Endothelial cell of umbilical vein (primary cell): ENCODE results near the gene PLAAT3.
"Not testable (repeated sequence)": the region's sequence is repeated elsewhere in the genome, so short reads cannot be mapped to it uniquely, and the experiment has no call there.

Experiments used
- EZH2 ChIP-seq: IDR thresholded peaks from 2 replicates; pipeline ENCODE4 v1.6.1; 2012; ENCODE audit warnings: borderline replicate concordance, low read depth, mild to moderate bottlenecking, moderate library complexity, low read length, inconsistent platforms; ENCODE audit not compliant: severe bottlenecking
- FOS ChIP-seq: IDR thresholded peaks from 2 replicates; pipeline ENCODE4 v1.6.1; 2011; ENCODE audit warnings: mild to moderate bottlenecking, low read length, moderate library complexity, borderline replicate concordance; ENCODE audit not compliant: insufficient read depth
- JUN ChIP-seq: IDR thresholded peaks from 2 replicates; pipeline ENCODE4 v1.6.1; 2011; ENCODE audit warnings: borderline replicate concordance, low read depth; ENCODE audit not compliant: insufficient read length, insufficient read depth
- MYC ChIP-seq: IDR thresholded peaks from one replicate; pipeline ENCODE4 v1.6.1; 2011; ENCODE audit warnings: mild to moderate bottlenecking, low read depth, low read length
- POLR2A ChIP-seq: IDR thresholded peaks from 2 replicates; pipeline ENCODE4 v1.6.1; 2012; ENCODE audit warnings: low read depth, mild to moderate bottlenecking, control low read depth, low read length
- POLR2AphosphoS5 ChIP-seq: IDR thresholded peaks from 2 replicates; pipeline ENCODE4 v1.6.1; 2012; ENCODE audit warnings: low read depth, mild to moderate bottlenecking, control low read depth, low read length, moderate library complexity; ENCODE audit not compliant: insufficient read depth
- TF ChIP-seq, protein P1 (sequence below), 2 donors: IDR thresholded peaks; 1 replicate in 1 of 2; 2 replicates in 1 of 2; pipeline ENCODE4 v1.5.1; 2011; ENCODE audit warnings: low read length in 2 of 2, mild to moderate bottlenecking in 2 of 2, moderate library complexity in 2 of 2, control low read depth in 1 of 2, inconsistent platforms in 1 of 2, low read depth in 1 of 2; ENCODE audit not compliant: insufficient read depth in 1 of 2; ENCODE audit errors: extremely low read depth in 1 of 2
- TF ChIP-seq, protein P2 (sequence below): IDR thresholded peaks from 2 replicates; pipeline ENCODE4 v1.6.1; 2011; ENCODE audit not compliant: insufficient read depth, insufficient read length

GRCh38 chr11:63531074-63531792, 83.0 kb downstream of the PLAAT3 start:
- TF ChIP-seq, protein P1, sequence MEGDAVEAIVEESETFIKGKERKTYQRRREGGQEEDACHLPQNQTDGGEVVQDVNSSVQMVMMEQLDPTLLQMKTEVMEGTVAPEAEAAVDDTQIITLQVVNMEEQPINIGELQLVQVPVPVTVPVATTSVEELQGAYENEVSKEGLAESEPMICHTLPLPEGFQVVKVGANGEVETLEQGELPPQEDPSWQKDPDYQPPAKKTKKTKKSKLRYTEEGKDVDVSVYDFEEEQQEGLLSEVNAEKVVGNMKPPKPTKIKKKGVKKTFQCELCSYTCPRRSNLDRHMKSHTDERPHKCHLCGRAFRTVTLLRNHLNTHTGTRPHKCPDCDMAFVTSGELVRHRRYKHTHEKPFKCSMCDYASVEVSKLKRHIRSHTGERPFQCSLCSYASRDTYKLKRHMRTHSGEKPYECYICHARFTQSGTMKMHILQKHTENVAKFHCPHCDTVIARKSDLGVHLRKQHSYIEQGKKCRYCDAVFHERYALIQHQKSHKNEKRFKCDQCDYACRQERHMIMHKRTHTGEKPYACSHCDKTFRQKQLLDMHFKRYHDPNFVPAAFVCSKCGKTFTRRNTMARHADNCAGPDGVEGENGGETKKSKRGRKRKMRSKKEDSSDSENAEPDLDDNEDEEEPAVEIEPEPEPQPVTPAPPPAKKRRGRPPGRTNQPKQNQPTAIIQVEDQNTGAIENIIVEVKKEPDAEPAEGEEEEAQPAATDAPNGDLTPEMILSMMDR (IDR thresholded peaks at IDR 0.05; ENCODE audit: extremely low read depth in 1 of 2, insufficient read depth in 1 of 2, low read depth in 1 of 2, low read length in 2 of 2), result not testable (repeated sequence)
- TF ChIP-seq POLR2AphosphoS5, result peak; percentile 33
- TF ChIP-seq JUN, EZH2, POLR2A, MYC, FOS: not testable (repeated sequence)
- TF ChIP-seq, protein P2, sequence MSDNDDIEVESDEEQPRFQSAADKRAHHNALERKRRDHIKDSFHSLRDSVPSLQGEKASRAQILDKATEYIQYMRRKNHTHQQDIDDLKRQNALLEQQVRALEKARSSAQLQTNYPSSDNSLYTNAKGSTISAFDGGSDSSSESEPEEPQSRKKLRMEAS, result not testable (repeated sequence)
